NCI-H446 (cell line): ENCODE measurements around the gene SWAP70.

ENCODE experiments used
- DNase-seq, 2 experiments: peaks; one replicate each; lab custom pipeline; 2025; lab: John Stamatoyannopoulos, UW

Gene SWAP70

GRCh38 chr11:9651899-9652748 is 11.8 kb upstream of the SWAP70 start:
- no peak for DNase-seq

DNA sequence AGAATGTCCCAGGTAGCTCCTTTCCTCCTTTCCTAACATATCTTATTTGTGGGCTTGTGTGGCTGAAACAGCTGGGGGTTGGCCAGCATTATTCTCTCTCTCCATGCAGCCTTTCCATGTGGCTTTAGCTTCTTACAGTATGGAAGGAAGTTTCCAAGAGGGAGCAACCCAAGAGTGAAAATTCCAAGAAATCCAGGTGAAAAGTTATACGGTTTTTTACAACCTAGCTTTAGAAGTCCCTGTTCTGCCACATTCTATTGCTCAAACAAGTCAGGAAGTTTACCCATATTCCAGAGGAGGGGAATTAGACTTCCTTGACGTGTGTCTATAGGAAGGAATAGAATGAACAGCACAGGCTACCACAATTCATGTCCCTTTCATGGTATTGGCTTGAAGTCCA is 10.0 kb upstream of the SWAP70 start:
- no peak for DNase-seq

- no peak for DNase-seq
Measured at GRCh38 chr11:9656864-9657263, 7.0 kb upstream of the SWAP70 start.

- DNase-seq = no peak
Measured at GRCh38 chr11:9657531-9657930, 6.3 kb upstream of the SWAP70 start.

DNA sequence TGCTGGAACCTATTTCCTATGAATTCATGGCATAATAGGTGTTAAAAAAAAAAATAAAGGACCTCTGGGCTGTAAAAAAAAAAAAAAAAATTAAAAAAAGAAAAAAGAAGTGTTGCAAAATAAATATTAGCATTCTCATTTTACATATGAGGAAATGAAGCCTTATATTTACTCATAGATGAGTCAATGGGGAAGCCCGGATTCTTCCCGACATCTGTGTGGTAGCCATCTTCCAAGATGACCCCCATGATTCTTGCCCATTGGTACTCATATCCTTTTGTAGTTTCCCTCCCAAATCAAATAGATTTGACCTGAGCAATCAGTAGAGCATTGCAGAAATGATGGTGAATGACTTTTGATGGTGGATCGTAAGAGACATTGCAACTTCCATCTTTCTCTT is 3.0 kb upstream of the SWAP70 start:
- no peak for DNase-seq

- DNase-seq = no peak
Measured at GRCh38 chr11:9662273-9662672, 1.6 kb upstream of the SWAP70 start.

- peak in 1 of 2 experiments; percentile 43 for DNase-seq
Measured at GRCh38 chr11:9664276-9665171, 647 bp downstream of the SWAP70 start.

DNA sequence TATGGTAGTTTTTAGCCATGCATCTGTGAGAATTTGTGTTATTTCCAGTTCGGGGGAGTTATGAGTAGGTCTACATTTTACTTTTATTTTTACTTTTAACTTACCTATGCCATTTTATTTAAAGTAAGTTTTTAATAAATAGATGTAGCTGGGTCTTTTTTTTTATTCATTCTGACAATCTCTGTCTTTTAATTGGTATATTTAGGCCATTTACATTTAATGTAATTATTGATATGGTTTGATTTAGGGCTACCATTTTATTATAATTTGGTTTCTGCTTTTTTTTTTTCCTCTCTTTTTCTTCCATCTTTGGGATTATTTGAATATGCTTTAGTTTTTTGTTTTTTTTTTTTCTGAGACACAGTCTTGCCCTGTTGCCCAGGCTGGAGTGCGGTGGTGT is 1.9 kb downstream of the SWAP70 start:
- no peak for DNase-seq

DNA sequence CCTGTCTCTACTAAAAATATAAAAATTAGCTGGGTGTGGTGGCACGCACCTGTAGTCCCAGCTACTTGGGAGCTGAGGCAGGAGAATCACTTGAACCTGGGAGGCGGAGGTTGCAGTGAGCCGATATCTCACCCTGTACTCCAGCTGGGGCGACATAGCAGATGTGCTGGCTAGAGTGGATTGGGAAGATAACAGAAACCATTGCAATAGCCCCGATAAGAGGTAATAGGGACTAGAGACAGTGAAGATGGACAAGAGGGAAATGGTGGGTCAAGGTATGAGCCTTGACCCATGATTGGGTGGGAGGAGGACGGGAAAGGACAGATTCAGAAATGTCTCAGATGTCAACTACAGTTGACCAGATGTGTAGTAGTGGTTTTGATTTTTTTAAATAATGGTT is 6.1 kb downstream of the SWAP70 start:
- no peak for DNase-seq

GRCh38 chr11:9672288-9672916 is 8.5 kb downstream of the SWAP70 start:
- DNase-seq = no peak

GRCh38 chr11:9672918-9673317 is 9.0 kb downstream of the SWAP70 start:
- no peak for DNase-seq

DNA sequence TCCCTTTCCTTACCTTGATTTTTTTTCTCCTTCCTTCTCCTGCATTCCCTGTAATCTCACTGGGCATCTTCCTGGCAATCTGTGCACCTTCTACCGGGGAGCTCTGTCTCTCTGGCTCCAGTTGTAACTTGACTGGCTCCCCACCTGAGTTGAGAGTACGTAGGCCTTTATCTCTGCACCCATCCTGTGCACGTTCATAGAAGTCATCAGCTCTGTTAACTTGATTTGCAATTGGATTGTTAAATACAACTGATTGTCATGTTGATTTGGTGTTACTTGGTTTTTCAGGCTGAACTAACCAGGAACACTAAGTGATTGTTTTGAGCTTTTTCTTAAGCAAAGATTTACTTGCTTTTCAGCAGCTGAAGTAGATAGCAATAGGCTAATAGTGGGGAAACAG is 11.8 kb downstream of the SWAP70 start:
- DNase-seq = no peak

GRCh38 chr11:9677951-9678350 is 14.1 kb downstream of the SWAP70 start:
- DNase-seq = no peak

- DNase-seq = no peak
Measured at GRCh38 chr11:9678576-9678975, 14.7 kb downstream of the SWAP70 start.

DNA sequence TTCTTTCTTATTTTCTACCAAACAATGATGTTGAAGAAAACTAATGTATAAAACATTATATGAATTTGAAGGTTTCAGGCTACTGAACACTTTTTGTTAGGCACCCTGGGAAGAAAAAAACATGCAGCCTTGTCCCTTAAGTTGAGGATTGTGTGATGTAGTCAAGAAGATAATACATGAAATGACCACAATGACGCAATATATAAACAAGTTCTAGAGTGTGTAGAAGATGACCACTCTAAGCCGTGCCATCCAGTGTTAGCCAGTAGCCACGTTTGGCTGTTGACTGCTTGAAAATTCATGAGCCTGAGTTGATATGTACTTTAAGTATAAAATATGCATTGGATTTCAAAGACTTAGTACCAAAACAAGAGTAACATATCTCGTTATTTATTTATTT is 16.2 kb downstream of the SWAP70 start:
- DNase-seq = no peak

GRCh38 chr11:9681583-9682372 is 17.9 kb downstream of the SWAP70 start:
- no peak for DNase-seq

DNA sequence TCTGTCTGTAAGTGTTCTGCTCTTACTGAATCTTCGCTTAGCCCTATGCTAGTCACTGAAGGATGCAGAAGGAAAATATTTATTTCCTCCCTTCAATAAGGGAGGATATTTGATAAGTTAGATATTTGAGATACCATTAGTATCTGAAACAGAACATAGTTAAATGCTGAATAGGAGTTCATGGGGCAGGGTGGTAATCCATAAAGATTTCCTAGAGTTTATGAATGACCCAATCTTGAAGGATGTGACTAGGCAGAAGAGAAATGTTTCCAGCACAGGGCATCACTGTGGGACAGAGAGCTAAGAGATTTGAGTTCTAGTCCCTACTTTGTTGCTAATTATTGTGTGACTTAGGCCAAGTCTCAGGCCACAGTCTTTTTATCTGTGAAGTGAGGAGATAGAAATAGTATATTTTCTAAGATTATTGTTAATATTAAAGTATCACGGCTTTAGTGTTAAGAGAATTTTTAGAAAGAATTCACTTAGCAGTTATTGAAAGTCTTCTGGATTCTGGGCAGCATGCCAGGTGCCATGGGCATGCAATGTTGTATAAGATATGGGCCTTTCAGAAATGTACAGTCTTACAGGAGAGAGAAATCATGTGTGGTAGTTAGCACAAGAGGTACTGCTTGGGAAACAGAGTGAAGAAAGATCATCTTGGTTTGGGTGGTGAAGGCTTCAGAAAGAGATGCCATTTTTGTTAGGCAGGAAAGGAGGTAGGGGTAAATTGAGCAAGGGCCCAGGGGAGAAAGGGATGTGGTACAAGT is 24.0 kb downstream of the SWAP70 start:
- DNase-seq = peak in 1 of 2 experiments; percentile 33

- peak in 1 of 2 experiments; percentile 60 for DNase-seq
Measured at GRCh38 chr11:9688716-9689511, 25.0 kb downstream of the SWAP70 start.

- DNase-seq = no peak
Measured at GRCh38 chr11:9689721-9690120, 25.8 kb downstream of the SWAP70 start.

- no peak for DNase-seq
Measured at GRCh38 chr11:9691865-9692264, 28.0 kb downstream of the SWAP70 start.
